PC-3 (cell line): ENCODE results near the gene LCK.

Experiments used
- CTCF ChIP-seq: fragments of 300-600 bp; sonication (generic); conservative IDR thresholded peaks from 2 replicates; pipeline ENCODE4 v1.5.1; 2017; ENCODE audit warnings: antibody characterized with exemption, low read depth, mild to moderate bottlenecking, low read length
- EZH2 ChIP-seq: fragments of 300-600 bp; sonication (generic); IDR thresholded peaks from one replicate; pipeline ENCODE4 v1.6.1; 2017; ENCODE audit warnings: antibody characterized with exemption, mild to moderate bottlenecking, low read length; ENCODE audit not compliant: unreplicated experiment

DNA sequence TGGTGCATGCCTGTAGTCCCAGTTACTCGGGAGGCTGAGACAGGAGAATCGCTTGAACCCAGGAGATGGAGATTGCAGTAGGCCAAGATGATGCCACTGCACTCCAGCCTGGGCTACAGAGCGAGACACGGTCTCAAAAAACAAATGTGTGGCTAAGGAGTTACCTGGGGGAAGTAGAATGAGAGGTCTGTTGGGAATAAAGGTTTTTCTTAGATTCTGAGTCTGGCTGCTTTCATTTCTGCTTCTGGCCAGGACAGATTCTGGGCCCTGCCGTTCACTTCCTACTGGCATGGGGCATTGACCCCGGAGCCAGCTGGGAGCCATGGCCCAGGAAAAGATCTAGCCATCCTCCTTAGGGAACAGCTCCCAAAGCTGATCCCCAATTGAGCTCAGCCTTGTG is 42.6 kb upstream of the LCK start:
- TF ChIP-seq CTCF: no peak
- no peak for TF ChIP-seq EZH2
